ENCODE data around the gene INTS3.

DNA sequence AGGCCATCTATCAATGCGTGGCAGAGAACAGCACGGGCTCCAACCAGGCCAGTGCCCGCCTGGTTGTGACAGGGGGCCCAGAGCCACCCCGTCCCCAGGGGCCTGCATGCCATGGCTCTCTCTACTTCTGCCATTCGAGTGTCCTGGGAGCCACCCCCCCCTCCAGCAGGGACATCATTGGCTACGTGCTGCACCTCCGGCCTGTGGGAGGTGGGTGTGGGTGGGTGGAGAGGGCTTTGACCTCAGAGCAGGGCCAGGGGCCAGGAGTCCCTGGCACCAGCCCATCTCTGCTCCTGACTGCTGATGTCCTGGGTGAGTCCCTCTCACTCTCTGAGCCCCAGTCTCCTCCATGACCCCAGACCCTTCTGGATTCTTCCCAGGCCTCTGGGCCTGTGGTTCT, 72.7 kb downstream of the INTS3 start:
- TF ChIP-seq, protein P1, sequence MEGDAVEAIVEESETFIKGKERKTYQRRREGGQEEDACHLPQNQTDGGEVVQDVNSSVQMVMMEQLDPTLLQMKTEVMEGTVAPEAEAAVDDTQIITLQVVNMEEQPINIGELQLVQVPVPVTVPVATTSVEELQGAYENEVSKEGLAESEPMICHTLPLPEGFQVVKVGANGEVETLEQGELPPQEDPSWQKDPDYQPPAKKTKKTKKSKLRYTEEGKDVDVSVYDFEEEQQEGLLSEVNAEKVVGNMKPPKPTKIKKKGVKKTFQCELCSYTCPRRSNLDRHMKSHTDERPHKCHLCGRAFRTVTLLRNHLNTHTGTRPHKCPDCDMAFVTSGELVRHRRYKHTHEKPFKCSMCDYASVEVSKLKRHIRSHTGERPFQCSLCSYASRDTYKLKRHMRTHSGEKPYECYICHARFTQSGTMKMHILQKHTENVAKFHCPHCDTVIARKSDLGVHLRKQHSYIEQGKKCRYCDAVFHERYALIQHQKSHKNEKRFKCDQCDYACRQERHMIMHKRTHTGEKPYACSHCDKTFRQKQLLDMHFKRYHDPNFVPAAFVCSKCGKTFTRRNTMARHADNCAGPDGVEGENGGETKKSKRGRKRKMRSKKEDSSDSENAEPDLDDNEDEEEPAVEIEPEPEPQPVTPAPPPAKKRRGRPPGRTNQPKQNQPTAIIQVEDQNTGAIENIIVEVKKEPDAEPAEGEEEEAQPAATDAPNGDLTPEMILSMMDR (conservative IDR thresholded peaks at IDR 0.05; ENCODE audit: low read depth, low read length): no peak
- TF ChIP-seq EZH2 (IDR thresholded peaks at IDR 0.05; ENCODE audit: borderline replicate concordance, low read depth, low read length, poor library complexity, severe bottlenecking): no peak

Data from A673 (cell line).